CD8-positive, alpha-beta memory T cell (primary cell): ENCODE measurements around the gene AHDC1. TPM values are rescaled to one million over a fixed set of nuclear protein-coding genes. Genes with fewer than 3 reads are reported as not detected.

Source experiments
- CTCF ChIA-PET: fragments of 350-600 bp; sonication (Branson Sonifier 250); formaldehyde crosslinking; loops from one replicate; lab custom pipeline; 2021; ENCODE audit warnings: antibody characterized with exemption; lab: Charles Lee
- POLR2A ChIA-PET: fragments of 350-600 bp; sonication (Branson Sonifier 250); formaldehyde crosslinking; loops from one replicate; lab custom pipeline; 2021; ENCODE audit warnings: antibody characterized with exemption; lab: Charles Lee
- DNase-seq, 5 donors: peaks; one replicate each; pipeline versions ENCODE4 v3.0.0 to v3.0.0-alpha.2; 2020 to 2022; ENCODE audit warnings: mixed read lengths in 1 of 5
- H3K27ac ChIP-seq: one replicate; pipeline ENCODE4 v1.7.0; 2013; ENCODE audit warnings: low read depth, mild to moderate bottlenecking, low read length, moderate library complexity
- H3K27me3 ChIP-seq: 2 replicates; pipeline ENCODE4 v1.7.0; 2013; ENCODE audit warnings: low read length, mild to moderate bottlenecking; ENCODE audit not compliant: insufficient read depth, poor library complexity, severe bottlenecking
- H3K36me3 ChIP-seq: 2 replicates; pipeline ENCODE4 v1.7.0; 2013; ENCODE audit warnings: mild to moderate bottlenecking, low read length, moderate library complexity; ENCODE audit not compliant: insufficient read depth
- H3K4me1 ChIP-seq: 2 replicates; pipeline ENCODE4 v1.7.0; 2013; ENCODE audit warnings: mild to moderate bottlenecking, low read length, moderate library complexity; ENCODE audit not compliant: insufficient read depth
- H3K4me3 ChIP-seq: 2 replicates; pipeline ENCODE4 v1.7.0; 2013; ENCODE audit warnings: mild to moderate bottlenecking, low read length
- H3K9me3 ChIP-seq: 2 replicates; pipeline ENCODE4 v1.7.0; 2013; ENCODE audit warnings: mild to moderate bottlenecking, low read length
- H3K27ac Mint-ChIP-seq, 8 donors: one replicate each; pipeline ENCODE4 v1.8.0; 2020 to 2021; ENCODE audit warnings: mixed read lengths in 8 of 8, mild to moderate bottlenecking in 6 of 8, inconsistent platforms in 3 of 8, moderate library complexity in 3 of 8
- H3K27me3 Mint-ChIP-seq, 2 donors: one replicate each; pipeline ENCODE4 v1.8.0; 2020 to 2021; ENCODE audit warnings: mixed read lengths in 2 of 2, mild to moderate bottlenecking in 1 of 2, moderate library complexity in 1 of 2
- H3K36me3 Mint-ChIP-seq, 3 donors: one replicate each; pipeline ENCODE4 v1.8.0; 2020 to 2021; ENCODE audit warnings: mixed read lengths in 3 of 3, inconsistent platforms in 1 of 3, mild to moderate bottlenecking in 1 of 3
- H3K4me1 Mint-ChIP-seq, 3 donors: one replicate each; pipeline ENCODE4 v1.8.0; 2020 to 2021; ENCODE audit warnings: mixed read lengths in 3 of 3, inconsistent platforms in 1 of 3, mild to moderate bottlenecking in 1 of 3
- H3K4me3 Mint-ChIP-seq, 7 donors: one replicate each; pipeline ENCODE4 v1.8.0; 2020 to 2021; ENCODE audit warnings: mixed read lengths in 7 of 7, mild to moderate bottlenecking in 6 of 7, moderate library complexity in 4 of 7, inconsistent platforms in 2 of 7
- H3K9me3 Mint-ChIP-seq, 5 donors: one replicate each; pipeline ENCODE4 v1.8.0; 2020 to 2022; ENCODE audit warnings: mixed read lengths in 5 of 5, mild to moderate bottlenecking in 3 of 5, moderate library complexity in 2 of 5, inconsistent platforms in 1 of 5
- polyA plus RNA-seq: library from polyadenylated mRNA; unstranded; fragments of 300-500 nt; fragmentation: Illumina TruSeq; gene quantifications from one replicate; pipeline ENCODE4 v1.2.3, GENCODE V29; 2021
- total RNA-seq, 2 experiments: library from RNA; stranded (reverse); gene quantifications; one replicate each; pipeline ENCODE4 v1.2.3, GENCODE V29; 2021

AHDC1 gene
- total and polyA plus RNA-seq, 3 experiments from 2014 or later: 1.9 to 11.5 (median 11.5) TPM

DNA sequence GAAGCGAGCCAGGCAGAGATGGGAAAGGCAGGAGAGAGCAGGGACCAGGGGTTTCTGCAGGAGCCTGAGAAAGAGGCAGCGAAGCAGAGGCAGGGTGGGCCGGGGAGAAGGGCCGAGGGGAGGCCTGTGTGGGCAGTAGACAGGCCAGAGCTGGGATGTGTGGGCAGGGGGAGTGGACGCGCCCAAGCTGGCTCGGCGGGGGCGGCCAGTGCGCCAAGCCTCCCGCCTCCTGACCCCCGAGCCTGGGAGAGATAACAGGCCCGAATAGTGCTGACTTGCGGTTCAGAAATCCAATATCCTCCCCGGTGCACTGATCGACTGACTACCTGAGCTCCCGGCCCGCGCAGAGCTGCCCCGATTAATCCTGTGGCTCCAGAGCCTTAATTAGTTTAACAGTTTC is 41.9 kb downstream of the AHDC1 start:
- H3K9me3 Mint-ChIP-seq: no peaks in the 10 kb centered on the region
- CTCF ChIA-PET: interaction anchor here (1.6 kb wide), 1 partner anchor 8 kb away, joined by 3 read pairs; no protein-coding TSS in a partner anchor

GRCh38 chr1:27561124-27561899 is 42.6 kb downstream of the AHDC1 start:
- CTCF ChIA-PET: interaction anchor here (1.6 kb wide), 1 partner anchor 9 kb away, joined by 3 read pairs; no protein-coding TSS in a partner anchor
- no peaks in the 10 kb centered on the region for H3K9me3 ChIP-seq
- no peaks in the 10 kb centered on the region for H3K9me3 Mint-ChIP-seq
- H3K4me1 ChIP-seq: peaks cover 23% of the 10 kb centered on the region
- H3K4me3 Mint-ChIP-seq: no peak overlapping the region
- H3K4me1 Mint-ChIP-seq: peaks cover 17 to 27% (median 22%) of the 10 kb centered on the region in 3 donors
- POLR2A ChIA-PET: no interaction called here
- H3K27me3 ChIP-seq: no peaks in the 10 kb centered on the region
- H3K4me3 ChIP-seq: no peak overlapping the region
- DNase-seq: no peak
- peak overlapping the region; percentile 12 for H3K27ac ChIP-seq
- no peaks in the 10 kb centered on the region for H3K36me3 ChIP-seq
- peak overlapping the region in 4 of 8 donors; percentile 27 to 79 (median 44) for H3K27ac Mint-ChIP-seq
- no peaks in the 10 kb centered on the region for H3K27me3 Mint-ChIP-seq
- H3K36me3 Mint-ChIP-seq: peaks cover 0 to 2% (median 0%) of the 10 kb centered on the region in 3 donors

More for the DNA sequence above, 41.9 kb downstream of the AHDC1 start:
- POLR2A ChIA-PET: no interaction called here
- Mint-ChIP-seq H3K4me3 (no peak overlapping the region), H3K36me3 (peaks cover 0 to 2% (median 0%) of the 10 kb centered on the region in 3 donors), H3K27ac (peak overlapping the region in 3 of 8 donors; percentile 14 to 58 (median 55)), H3K4me1 (peaks cover 10 to 21% (median 17%) of the 10 kb centered on the region in 3 donors), H3K27me3 (no peaks in the 10 kb centered on the region)
- H3K4me1 ChIP-seq: peaks cover 20% of the 10 kb centered on the region
- H3K27ac ChIP-seq: no peak overlapping the region
- H3K9me3 ChIP-seq: no peaks in the 10 kb centered on the region
- DNase-seq: no peak
- no peaks in the 10 kb centered on the region for H3K27me3 ChIP-seq
- H3K4me3 ChIP-seq: no peak overlapping the region
- no peaks in the 10 kb centered on the region for H3K36me3 ChIP-seq

GRCh38 chr1:27560268-27561123 is 43.4 kb downstream of the AHDC1 start:
- Mint-ChIP-seq H3K4me3 (no peak overlapping the region), H3K36me3 (peaks cover 0 to 2% (median 0%) of the 10 kb centered on the region in 3 donors), H3K27ac (peak overlapping the region in 5 of 8 donors; percentile 7 to 84 (median 63)), H3K4me1 (peaks cover 23 to 34% (median 26%) of the 10 kb centered on the region in 3 donors), H3K27me3 (no peaks in the 10 kb centered on the region), H3K9me3 (no peaks in the 10 kb centered on the region)
- CTCF ChIA-PET: no interaction called here
- Histone ChIP-seq H3K4me3 (no peak overlapping the region), H3K27ac (peak overlapping the region; percentile 12), H3K36me3 (no peaks in the 10 kb centered on the region), H3K4me1 (peaks cover 31% of the 10 kb centered on the region), H3K9me3 (no peaks in the 10 kb centered on the region), H3K27me3 (no peaks in the 10 kb centered on the region)
- no peak for DNase-seq
- POLR2A ChIA-PET: no interaction called here

DNA sequence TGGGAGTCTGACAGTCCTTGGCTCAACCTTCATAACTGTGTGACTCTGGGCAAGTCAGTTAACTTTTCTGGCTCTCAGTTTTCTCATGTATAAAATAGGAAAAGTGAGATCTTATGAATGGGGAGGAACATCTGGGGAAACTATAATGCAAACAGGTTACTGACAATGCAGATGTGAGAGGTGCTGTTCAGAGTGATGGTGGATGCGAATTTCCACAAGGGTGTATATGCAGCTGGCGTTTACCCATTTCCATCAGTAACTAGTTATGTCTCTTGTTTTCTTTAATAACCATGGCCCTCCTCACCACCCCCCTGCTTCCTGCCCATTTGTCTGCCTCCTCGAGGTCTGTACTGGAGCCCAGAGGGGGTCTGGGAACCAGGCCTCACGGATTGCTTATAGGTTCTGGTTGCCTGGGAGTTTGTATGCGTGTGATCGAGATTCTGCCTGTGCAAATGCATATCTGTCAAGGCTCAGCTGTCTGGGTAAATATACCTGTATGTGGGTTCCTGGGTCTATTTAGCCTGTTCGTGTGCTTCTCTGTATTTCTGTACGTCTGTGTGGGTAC is 44.4 kb downstream of the AHDC1 start:
- peaks cover 23 to 40% (median 25%) of the 10 kb centered on the region in 3 donors for H3K4me1 Mint-ChIP-seq
- Histone ChIP-seq H3K27me3 (no peaks in the 10 kb centered on the region), H3K4me3 (no peak overlapping the region), H3K9me3 (no peaks in the 10 kb centered on the region), H3K4me1 (peaks cover 38% of the 10 kb centered on the region), H3K36me3 (no peaks in the 10 kb centered on the region), H3K27ac (no peak overlapping the region)
- peak overlapping the region in 6 of 8 donors; percentile 30 to 78 (median 66) for H3K27ac Mint-ChIP-seq
- no peaks in the 10 kb centered on the region for H3K9me3 Mint-ChIP-seq
- DNase-seq: no peak
- CTCF ChIA-PET: interaction anchor here (3.9 to 6.7 kb wide), 3 partner anchors 36 to 103 kb away, joined by 34 to 67 read pairs (median 36); partner anchors contain the start of gene AHDC1
- H3K27me3 Mint-ChIP-seq: no peaks in the 10 kb centered on the region
- POLR2A ChIA-PET: interaction anchor here (0.5 kb wide), 1 partner anchor 45 kb away, joined by 3 read pairs; the partner anchor contains the start of gene AHDC1
- peaks cover 0 to 2% (median 0%) of the 10 kb centered on the region in 3 donors for H3K36me3 Mint-ChIP-seq
- no peak overlapping the region for H3K4me3 Mint-ChIP-seq

- Histone ChIP-seq H3K36me3 (no peaks in the 10 kb centered on the region), H3K9me3 (no peaks in the 10 kb centered on the region)
- no peaks in the 10 kb centered on the region for H3K27me3 Mint-ChIP-seq
These were observed 46.2 kb downstream of the AHDC1 start for GRCh38 chr1:27557596-27558340.

GRCh38 chr1:27556781-27557595 is 47.0 kb downstream of the AHDC1 start:
- peak overlapping the region; percentile 12 to 82 (median 47) for H3K27ac Mint-ChIP-seq

More at GRCh38 chr1:27557596-27558340, 46.2 kb downstream of the AHDC1 start:
- Histone ChIP-seq H3K4me3 (no peak overlapping the region), H3K27me3 (no peaks in the 10 kb centered on the region), H3K27ac (peak overlapping the region; percentile 25), H3K4me1 (peaks cover 26% of the 10 kb centered on the region)
- ChIA-PET POLR2A (interaction anchor here (1.5 kb wide), 1 partner anchor 105 kb away, joined by 6 read pairs; no protein-coding TSS in a partner anchor), CTCF (interaction anchor here (0.8 to 6.7 kb wide), 16 partner anchors 11 to 460 kb away, joined by 3 to 67 read pairs (median 4); partner anchors contain the start of genes AHDC1 and IFI6)
- no peak for DNase-seq
- Mint-ChIP-seq H3K9me3 (no peaks in the 10 kb centered on the region), H3K4me1 (peaks cover 21 to 39% (median 22%) of the 10 kb centered on the region in 3 donors), H3K27ac (peak overlapping the region in 4 of 8 donors; percentile 4 to 67 (median 36)), H3K4me3 (peak overlapping the region in 1 of 7 donors; percentile 70), H3K36me3 (peaks cover 0 to 8% (median 5%) of the 10 kb centered on the region in 3 donors)

More at GRCh38 chr1:27556781-27557595, 47.0 kb downstream of the AHDC1 start:
- Histone ChIP-seq H3K27me3 (no peaks in the 10 kb centered on the region), H3K36me3 (no peaks in the 10 kb centered on the region), H3K4me1 (peaks cover 26% of the 10 kb centered on the region), H3K27ac (peak overlapping the region; percentile 25), H3K9me3 (no peaks in the 10 kb centered on the region), H3K4me3 (peak overlapping the region; percentile 36)
- Mint-ChIP-seq H3K9me3 (no peaks in the 10 kb centered on the region), H3K36me3 (peaks cover 0 to 14% (median 5%) of the 10 kb centered on the region in 3 donors), H3K4me1 (peaks cover 20 to 36% (median 20%) of the 10 kb centered on the region in 3 donors), H3K27me3 (no peaks in the 10 kb centered on the region), H3K4me3 (peak overlapping the region in 5 of 7 donors; percentile 1 to 42 (median 17))
- peak; percentile 58 to 82 (median 69) for DNase-seq
- ChIA-PET CTCF (interaction anchor here (0.6 to 6.7 kb wide), 34 partner anchors 8 to 548 kb away, joined by 3 to 67 read pairs (median 4); partner anchors contain the start of genes AHDC1 and IFI6), POLR2A (interaction anchor here (0.6 to 1.5 kb wide), 4 partner anchors 48 to 219 kb away, joined by 3 to 6 read pairs (median 4); no protein-coding TSS in a partner anchor)
